KOPT-K1 (cell line): Measurements from ENCODE around the gene AIRE.

Experiments used
- H3K27ac ChIP-seq: fragments of 200-600 bp; sonication (generic); 2 replicates; pipeline ENCODE4 v1.5.1; 2016; ENCODE audit warnings: antibody characterized with exemption, mild to moderate bottlenecking, low read depth, low read length; ENCODE audit not compliant: poor library complexity, severe bottlenecking
- H3K36me3 ChIP-seq: fragments of 200-600 bp; sonication (generic); 2 replicates; pipeline ENCODE4 v1.5.1; 2017; ENCODE audit warnings: antibody characterized with exemption, mild to moderate bottlenecking, low read length, moderate library complexity; ENCODE audit not compliant: insufficient read depth
- H3K9me3 ChIP-seq: fragments of 200-600 bp; sonication (generic); 2 replicates; pipeline ENCODE4 v1.5.1; 2017; ENCODE audit warnings: antibody characterized with exemption, low read length, mild to moderate bottlenecking; ENCODE audit not compliant: insufficient read depth, poor library complexity, severe bottlenecking

Gene AIRE

DNA sequence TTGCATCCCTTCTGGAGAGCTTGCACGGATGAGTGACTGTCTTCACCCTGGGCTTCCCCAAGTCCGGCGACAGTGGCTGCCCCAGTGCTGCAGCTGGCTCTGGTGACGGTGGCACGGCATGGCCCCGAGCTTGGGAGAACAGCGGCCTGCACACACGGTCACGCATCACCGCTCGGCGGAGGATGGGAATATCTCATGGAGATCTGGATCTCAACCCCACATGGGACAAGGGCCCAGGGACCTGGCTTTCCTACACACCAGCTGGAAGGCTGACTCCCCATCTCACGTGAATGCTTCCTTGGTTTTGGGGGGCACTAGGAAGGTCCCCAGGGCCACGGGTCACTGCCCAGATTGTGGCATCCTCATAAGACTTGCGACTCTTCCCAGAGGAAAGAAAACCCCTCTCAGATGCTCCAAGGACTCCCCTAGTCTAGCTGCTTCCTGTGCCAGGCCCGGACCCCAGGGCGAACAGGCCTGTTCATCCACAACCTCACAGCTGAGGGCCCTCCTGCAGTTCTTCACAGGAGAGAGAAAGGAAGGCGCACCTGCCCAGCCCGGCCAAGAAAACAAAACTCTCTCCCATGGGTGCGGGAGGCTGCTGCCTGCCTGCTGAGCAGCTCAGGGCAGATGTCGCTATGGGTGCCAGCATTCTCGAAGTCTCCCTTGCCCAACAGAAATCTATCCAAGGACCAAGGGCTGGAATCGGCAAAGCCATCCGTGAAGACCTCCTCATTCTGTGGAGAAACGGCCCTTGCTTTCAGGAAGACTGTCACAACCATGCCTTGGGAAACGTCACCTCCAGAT is 43.6 kb downstream of the AIRE start:
- Histone ChIP-seq H3K9me3 (no peaks in the 10 kb centered on the region), H3K27ac (no peak overlapping the region), H3K36me3 (peaks cover 31% of the 10 kb centered on the region)

DNA sequence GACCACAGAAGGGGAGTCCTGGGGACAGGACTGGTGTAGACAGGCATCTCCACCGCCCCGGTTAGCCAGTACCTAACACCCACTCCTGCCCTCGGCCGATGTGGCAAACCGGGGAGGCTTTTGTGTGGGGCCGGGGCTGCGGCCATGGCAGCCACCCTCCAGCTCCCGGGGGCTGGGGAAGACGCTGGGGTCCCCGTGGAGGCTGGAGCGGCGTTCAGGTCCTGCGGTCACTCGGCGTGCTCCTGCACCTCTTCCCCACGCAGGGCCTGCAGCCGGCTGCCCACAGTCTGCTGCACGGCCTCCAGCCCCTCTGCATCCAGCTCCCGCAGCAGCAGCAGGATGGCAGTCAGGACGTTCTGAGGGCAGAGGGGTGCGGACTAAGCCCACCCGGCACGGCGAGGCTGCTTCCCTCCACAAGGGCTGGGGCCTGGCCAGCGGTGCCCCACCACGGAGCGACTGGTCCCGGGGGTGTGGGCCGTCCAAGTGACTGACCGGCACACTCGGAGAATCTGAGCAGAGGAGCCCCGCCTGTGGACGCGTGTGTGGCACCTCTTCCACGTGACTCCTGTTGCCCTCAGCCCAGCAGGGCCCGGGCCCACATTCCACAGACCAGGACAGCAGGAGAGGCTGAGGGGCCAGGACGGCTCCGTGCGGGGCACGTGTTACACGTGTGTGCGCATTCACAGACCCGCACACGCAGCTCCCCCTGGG is 44.5 kb downstream of the AIRE start:
- Histone ChIP-seq H3K27ac (no peak overlapping the region), H3K9me3 (no peaks in the 10 kb centered on the region), H3K36me3 (peaks cover 22% of the 10 kb centered on the region; the same call in 1 of the 2 replicates)

- Histone ChIP-seq H3K27ac (no peak overlapping the region), H3K9me3 (no peaks in the 10 kb centered on the region), H3K36me3 (peaks cover 19% of the 10 kb centered on the region; the same call in 1 of the 2 replicates)
Measured at GRCh38 chr21:44330698-44331097, 45.0 kb downstream of the AIRE start.

DNA sequence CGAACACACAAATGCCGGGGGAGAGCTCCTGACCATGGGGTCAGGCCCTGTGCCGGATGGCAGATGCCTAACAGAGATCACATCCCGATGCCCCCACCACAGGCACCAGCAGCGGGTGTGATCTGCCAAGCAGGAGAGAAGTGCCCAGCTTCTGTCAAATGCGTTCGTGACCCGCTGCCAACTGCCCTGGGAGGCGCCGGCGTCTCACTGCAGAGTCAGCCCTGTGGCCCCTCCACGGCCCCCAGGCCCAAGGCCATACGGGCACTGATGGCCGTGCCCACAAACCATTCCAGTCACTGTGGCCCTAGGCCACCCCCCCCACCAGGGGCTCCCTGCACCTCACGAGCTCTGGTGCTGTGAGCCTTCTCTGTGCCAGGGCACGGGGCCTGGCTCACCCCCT is 45.5 kb downstream of the AIRE start:
- Histone ChIP-seq H3K36me3 (peaks cover 16% of the 10 kb centered on the region; the same call in 1 of the 2 replicates), H3K9me3 (no peaks in the 10 kb centered on the region), H3K27ac (no peak overlapping the region)

- Histone ChIP-seq H3K27ac (no peak overlapping the region), H3K9me3 (no peaks in the 10 kb centered on the region), H3K36me3 (peaks cover 18% of the 10 kb centered on the region; the same call in 1 of the 2 replicates)
Measured at GRCh38 chr21:44331650-44332307, 46.1 kb downstream of the AIRE start.

- H3K9me3 ChIP-seq = no peaks in the 10 kb centered on the region
- peaks cover 18% of the 10 kb centered on the region; the same call in 1 of the 2 replicates for H3K36me3 ChIP-seq
- H3K27ac ChIP-seq = no peak overlapping the region
Measured at GRCh38 chr21:44332383-44332782, 46.7 kb downstream of the AIRE start.

- Histone ChIP-seq H3K9me3 (no peaks in the 10 kb centered on the region), H3K36me3 (peaks cover 14% of the 10 kb centered on the region; the same call in 1 of the 2 replicates), H3K27ac (no peak overlapping the region)
Measured at GRCh38 chr21:44332965-44333364, 47.3 kb downstream of the AIRE start.

GRCh38 chr21:44333509-44334328 is 48.0 kb downstream of the AIRE start:
- peaks cover 14% of the 10 kb centered on the region; the same call in 1 of the 2 replicates for H3K36me3 ChIP-seq
- no peak overlapping the region for H3K27ac ChIP-seq
- no peaks in the 10 kb centered on the region for H3K9me3 ChIP-seq

- H3K27ac ChIP-seq = no peak overlapping the region
- no peaks in the 10 kb centered on the region for H3K9me3 ChIP-seq
- peaks cover 14% of the 10 kb centered on the region; the same call in 1 of the 2 replicates for H3K36me3 ChIP-seq
Measured at GRCh38 chr21:44334329-44335030, 48.8 kb downstream of the AIRE start.

DNA sequence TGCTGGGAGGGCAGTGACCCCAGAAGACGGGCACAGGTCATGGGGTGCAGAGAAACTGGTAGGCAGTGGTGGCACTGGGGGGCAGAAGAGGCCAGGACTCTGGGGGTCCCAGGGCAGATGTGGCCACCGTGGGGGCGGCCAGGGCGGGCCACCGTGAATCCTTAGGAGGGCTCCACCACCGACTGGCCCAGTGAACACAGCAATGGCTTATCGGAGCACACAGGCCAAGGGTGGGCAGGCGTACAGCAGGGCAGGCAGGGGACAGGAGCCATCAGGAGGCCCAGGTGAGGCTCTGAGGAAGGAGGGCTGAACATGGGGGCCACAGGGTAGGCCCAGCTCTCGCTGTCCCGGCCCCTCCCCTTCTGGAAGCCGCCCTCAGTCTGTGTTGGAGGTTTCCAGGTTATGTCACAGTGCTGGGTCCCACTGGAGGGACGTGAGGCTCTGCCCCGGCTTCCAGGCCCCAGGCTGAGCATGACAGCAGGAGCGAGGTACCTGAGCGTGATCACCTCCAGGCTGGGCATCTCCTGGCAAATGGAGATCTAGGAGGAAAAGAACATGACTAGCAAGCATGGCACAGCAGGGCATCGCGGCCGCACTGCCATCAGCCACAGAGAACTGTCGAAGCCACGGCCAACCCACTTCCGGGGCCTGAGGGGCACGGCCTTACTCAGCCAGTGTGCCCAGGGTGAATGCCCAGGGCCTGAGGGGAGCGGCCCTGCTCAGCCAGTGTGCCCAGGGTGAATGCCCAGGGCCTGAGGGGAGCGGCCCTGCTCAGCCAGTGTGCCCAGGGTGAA is 49.8 kb downstream of the AIRE start:
- Histone ChIP-seq H3K9me3 (no peaks in the 10 kb centered on the region), H3K36me3 (peaks cover 14% of the 10 kb centered on the region; the same call in 1 of the 2 replicates), H3K27ac (no peak overlapping the region)

GRCh38 chr21:44337449-44337848 is 51.8 kb downstream of the AIRE start:
- peaks cover 14% of the 10 kb centered on the region; the same call in 1 of the 2 replicates for H3K36me3 ChIP-seq
- H3K27ac ChIP-seq = no peak overlapping the region
- no peaks in the 10 kb centered on the region for H3K9me3 ChIP-seq

- peaks cover 14% of the 10 kb centered on the region; the same call in 1 of the 2 replicates for H3K36me3 ChIP-seq
- H3K27ac ChIP-seq = no peak overlapping the region
Measured at GRCh38 chr21:44337941-44338895, 52.5 kb downstream of the AIRE start.

More at GRCh38 chr21:44337941-44338895, 52.5 kb downstream of the AIRE start:
- no peaks in the 10 kb centered on the region for H3K9me3 ChIP-seq
